Astrocyte (in vitro differentiated cells and primary cell): ENCODE measurements around the gene PDGFRA. TPM values are rescaled to one million over a fixed set of nuclear protein-coding genes. Genes with fewer than 3 reads are reported as not detected.
A peak's percentile ranks its signal among the peaks of the same experiment; 100 is the strongest.

ENCODE experiments used
- DNase-seq: peaks from one replicate; pipeline ENCODE4 v3.0.0-alpha.2; 2010; ENCODE audit warnings: low read depth
- FAIRE-seq: peaks from 2 replicates; lab custom pipeline; 2011; peaks lifted over from hg19 to GRCh38; lab: Jason Lieb, UNC
- H2AFZ ChIP-seq: 2 replicates; pipeline ENCODE4 v1.6.0; 2012; ENCODE audit warnings: low read depth, low read length, inconsistent platforms
- H3K27ac ChIP-seq: 2 replicates; pipeline ENCODE4 v1.5.1; 2011; ENCODE audit warnings: low read depth, low read length, inconsistent platforms
- H3K27me3 ChIP-seq: 2 replicates; pipeline ENCODE4 v1.6.0; 2011; ENCODE audit warnings: low read length, inconsistent platforms; ENCODE audit not compliant: insufficient read depth
- H3K36me3 ChIP-seq: 2 replicates; pipeline ENCODE4 v1.5.1; 2011; ENCODE audit warnings: low read length, inconsistent platforms; ENCODE audit not compliant: insufficient read depth
- H3K4me1 ChIP-seq: 2 replicates; pipeline ENCODE4 v1.5.1; 2011; ENCODE audit warnings: low read length, inconsistent platforms; ENCODE audit not compliant: insufficient read depth
- H3K4me2 ChIP-seq: 2 replicates; pipeline ENCODE4 v1.6.0; 2012; ENCODE audit warnings: low read length, inconsistent platforms
- H3K4me3 ChIP-seq: 2 replicates; pipeline ENCODE4 v1.5.1; 2011; ENCODE audit warnings: low read depth, mild to moderate bottlenecking, low read length, inconsistent platforms; ENCODE audit not compliant: insufficient read depth
- H3K79me2 ChIP-seq: 2 replicates; pipeline ENCODE4 v1.6.0; 2012; ENCODE audit warnings: mild to moderate bottlenecking, low read length, inconsistent platforms; ENCODE audit not compliant: insufficient read depth
- H3K9ac ChIP-seq: 2 replicates; pipeline ENCODE4 v1.6.0; 2012; ENCODE audit warnings: mild to moderate bottlenecking, low read length, inconsistent platforms
- H3K9me3 ChIP-seq: 2 replicates; pipeline ENCODE4 v1.5.1; 2012; ENCODE audit warnings: low read depth, mild to moderate bottlenecking, low read length, inconsistent platforms; ENCODE audit not compliant: insufficient read depth
- H4K20me1 ChIP-seq: 2 replicates; pipeline ENCODE4 v1.6.0; 2012; ENCODE audit warnings: low read length, inconsistent platforms; ENCODE audit not compliant: insufficient read depth
- H3K27ac Mint-ChIP-seq: one replicate; pipeline ENCODE4 v1.8.0; 2021; ENCODE audit warnings: mild to moderate bottlenecking, mixed read lengths; ENCODE audit not compliant: unreplicated experiment
- H3K27me3 Mint-ChIP-seq: one replicate; pipeline ENCODE4 v1.8.0; 2021; ENCODE audit warnings: low read depth, mixed read lengths; ENCODE audit not compliant: unreplicated experiment
- H3K36me3 Mint-ChIP-seq: one replicate; pipeline ENCODE4 v1.8.0; 2021; ENCODE audit warnings: low read depth, mixed read lengths; ENCODE audit not compliant: unreplicated experiment
- H3K4me1 Mint-ChIP-seq: one replicate; pipeline ENCODE4 v1.8.0; 2021; ENCODE audit warnings: low read depth, mixed read lengths; ENCODE audit not compliant: unreplicated experiment
- H3K4me3 Mint-ChIP-seq: one replicate; pipeline ENCODE4 v1.8.0; 2021; ENCODE audit warnings: mild to moderate bottlenecking, moderate library complexity, mixed read lengths; ENCODE audit not compliant: unreplicated experiment
- H3K9me3 Mint-ChIP-seq: one replicate; pipeline ENCODE4 v1.8.0; 2021; ENCODE audit warnings: mild to moderate bottlenecking, mixed read lengths; ENCODE audit not compliant: unreplicated experiment
- CTCF ChIP-seq: IDR thresholded peaks from 2 replicates; pipeline ENCODE4 v1.5.1; 2011; ENCODE audit warnings: low read depth, mild to moderate bottlenecking, inconsistent platforms, low read length, moderate library complexity; ENCODE audit not compliant: insufficient read depth
- EZH2 ChIP-seq: IDR thresholded peaks from 2 replicates; pipeline ENCODE4 v1.6.1; 2012; ENCODE audit warnings: mild to moderate bottlenecking, low read length, inconsistent platforms; ENCODE audit not compliant: insufficient read depth
- total RNA-seq: library from RNA; stranded (reverse); gene quantifications from 2 replicates; pipeline ENCODE4 v1.2.1, GENCODE V29; 2021

PDGFRA gene
- total RNA-seq, 1 donor from 2014 or later, result 9.2 TPM

- H3K9me3 Mint-ChIP-seq, result no peaks in the 10 kb centered on the region
- no peak overlapping the region for H3K27ac Mint-ChIP-seq
- Histone ChIP-seq H3K9me3 (no peaks in the 10 kb centered on the region), H4K20me1 (no peaks in the 10 kb centered on the region), H3K4me2 (no peak overlapping the region), H3K79me2 (no peaks in the 10 kb centered on the region), H3K4me1 (no peaks in the 10 kb centered on the region), H3K27ac (no peak overlapping the region), H3K9ac (no peak overlapping the region), H2AFZ (no peak overlapping the region), H3K27me3 (no peaks in the 10 kb centered on the region), H3K4me3 (no peak overlapping the region), H3K36me3 (no peaks in the 10 kb centered on the region)
- no peak overlapping the region for H3K4me3 Mint-ChIP-seq
- no peaks in the 10 kb centered on the region for H3K27me3 Mint-ChIP-seq
- peaks cover 7% of the 10 kb centered on the region for H3K4me1 Mint-ChIP-seq
- TF ChIP-seq EZH2 (no peak), CTCF (no peak)
- no peak for FAIRE-seq
- peak; percentile 49 for DNase-seq
- H3K36me3 Mint-ChIP-seq, result no peaks in the 10 kb centered on the region
Observed at GRCh38 chr4:54189140-54189539, 40.0 kb upstream of the PDGFRA start.

DNA sequence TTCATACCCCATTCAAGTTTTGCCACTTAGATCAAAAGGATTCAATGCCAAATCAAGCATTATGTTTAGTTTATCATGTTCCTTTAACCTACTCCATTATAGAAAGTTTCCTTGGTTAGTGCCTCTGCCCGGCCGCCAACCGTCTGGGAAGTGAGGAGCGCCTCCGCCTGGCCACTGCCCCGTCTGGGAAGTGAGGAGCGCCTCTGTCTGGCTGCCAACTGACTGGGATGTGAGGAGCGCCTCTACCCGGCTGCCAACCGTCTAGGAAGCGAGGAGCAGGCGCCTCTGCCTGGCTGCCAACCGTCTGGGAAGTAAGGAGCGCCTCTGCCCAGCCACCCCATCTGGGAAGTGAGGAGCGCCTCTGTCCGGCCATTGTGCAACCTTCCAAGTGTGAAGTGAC, 36.3 kb upstream of the PDGFRA start:
- Histone ChIP-seq H3K4me3 (no peak overlapping the region), H3K9ac (no peak overlapping the region), H3K36me3 (no peaks in the 10 kb centered on the region), H2AFZ (no peak overlapping the region), H3K4me1 (peaks cover 7% of the 10 kb centered on the region), H3K9me3 (no peaks in the 10 kb centered on the region), H3K79me2 (no peaks in the 10 kb centered on the region), H3K27ac (no peak overlapping the region), H3K4me2 (no peak overlapping the region), H3K27me3 (no peaks in the 10 kb centered on the region), H4K20me1 (no peaks in the 10 kb centered on the region)
- DNase-seq (no peak), FAIRE-seq (no peak)
- TF ChIP-seq EZH2, result no peak
- no peak for TF ChIP-seq CTCF
- Mint-ChIP-seq H3K36me3 (no peaks in the 10 kb centered on the region), H3K4me3 (no peak overlapping the region), H3K9me3 (no peaks in the 10 kb centered on the region), H3K27ac (no peak overlapping the region), H3K27me3 (no peaks in the 10 kb centered on the region), H3K4me1 (peaks cover 12% of the 10 kb centered on the region)

GRCh38 chr4:54197926-54198325, 31.2 kb upstream of the PDGFRA start:
- no peak overlapping the region for H3K27ac ChIP-seq
- Mint-ChIP-seq H3K27me3 (no peaks in the 10 kb centered on the region), H3K9me3 (peaks cover 3% of the 10 kb centered on the region), H3K36me3 (no peaks in the 10 kb centered on the region), H3K4me3 (no peak overlapping the region), H3K27ac (peak overlapping the region; percentile 41), H3K4me1 (peaks cover 9% of the 10 kb centered on the region)
- no peak for FAIRE-seq
- H3K9ac ChIP-seq, result no peak overlapping the region
- H4K20me1 ChIP-seq, result no peaks in the 10 kb centered on the region
- no peaks in the 10 kb centered on the region for H3K9me3 ChIP-seq
- DNase-seq, result no peak
- no peaks in the 10 kb centered on the region for H3K36me3 ChIP-seq
- H3K27me3 ChIP-seq, result no peaks in the 10 kb centered on the region
- no peak overlapping the region for H2AFZ ChIP-seq
- no peak for TF ChIP-seq CTCF
- TF ChIP-seq EZH2, result no peak
- peaks cover 7% of the 10 kb centered on the region for H3K4me1 ChIP-seq
- no peaks in the 10 kb centered on the region for H3K79me2 ChIP-seq
- H3K4me2 ChIP-seq, result no peak overlapping the region
- H3K4me3 ChIP-seq, result no peak overlapping the region
